Stimulated activated CD4-positive, alpha-beta T cell treated with anti-CD3 and anti-CD28 coated beads, Interleukin-1b, Interleukin-23, amount 100 ng/mL, for 4 hours (primary cell): Measurements from ENCODE around the gene MEN1.
"Not testable (repeated sequence)": the region's sequence is repeated elsewhere in the genome, so short reads cannot be mapped to it uniquely, and the experiment has no call there.

Source experiments
- DNase-seq, 2 donors: peaks; one replicate each; pipeline ENCODE4 v3.0.0-alpha.2; 2020; ENCODE audit warnings: low read depth in 2 of 2

MEN1 gene

DNA sequence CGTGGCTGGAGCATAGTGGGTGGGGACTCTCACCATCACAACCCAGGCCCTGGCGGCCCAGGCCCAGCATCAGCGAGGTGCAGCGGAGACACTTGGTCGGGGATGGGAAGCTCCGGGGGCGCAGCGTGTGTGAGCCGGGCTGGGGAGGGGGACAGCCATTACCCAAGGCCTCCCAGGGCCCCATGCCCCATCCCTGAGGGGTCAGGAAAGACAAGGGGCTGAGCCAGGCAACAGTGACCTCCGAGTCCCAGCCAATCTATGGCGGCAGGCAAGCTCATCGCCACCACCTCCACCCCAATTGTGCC lies 22.8 kb upstream of the MEN1 start:
- no peak for DNase-seq

DNA sequence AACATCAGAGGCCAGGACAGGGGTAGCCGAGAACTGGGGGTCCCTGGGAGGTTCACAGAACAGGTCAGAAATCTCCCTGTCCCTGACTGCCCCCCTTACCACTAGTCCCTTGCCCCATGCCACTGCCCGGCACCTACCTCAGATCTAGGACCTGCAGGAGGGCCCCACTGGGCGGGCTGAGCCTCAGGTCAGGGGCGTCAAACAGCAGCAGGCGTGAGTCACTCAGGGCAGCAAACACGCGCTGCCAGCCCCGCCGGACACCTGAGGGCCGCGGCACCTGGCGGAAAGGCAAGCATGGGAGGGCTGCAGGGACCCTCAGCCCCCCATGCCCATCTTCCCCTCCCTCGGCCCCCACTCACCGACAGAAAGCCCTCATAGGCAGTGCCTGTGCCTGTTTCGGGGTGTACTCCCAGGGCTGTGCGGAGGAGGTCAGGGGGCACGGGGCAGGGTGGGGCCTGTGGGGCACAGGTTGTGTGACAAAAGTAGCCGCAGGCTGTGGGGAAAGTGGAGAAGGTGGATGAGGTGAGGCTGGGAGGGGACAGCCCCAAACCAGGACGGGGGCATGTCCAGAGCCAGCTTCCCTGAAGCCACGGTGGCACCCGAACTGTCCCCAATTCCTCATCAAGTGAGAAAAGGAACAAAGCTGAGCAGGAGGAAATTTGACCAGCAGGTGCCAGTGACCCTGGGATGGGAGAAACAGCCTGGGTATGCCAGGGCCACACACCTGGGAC lies 22.3 kb upstream of the MEN1 start:
- DNase-seq: no peak

DNA sequence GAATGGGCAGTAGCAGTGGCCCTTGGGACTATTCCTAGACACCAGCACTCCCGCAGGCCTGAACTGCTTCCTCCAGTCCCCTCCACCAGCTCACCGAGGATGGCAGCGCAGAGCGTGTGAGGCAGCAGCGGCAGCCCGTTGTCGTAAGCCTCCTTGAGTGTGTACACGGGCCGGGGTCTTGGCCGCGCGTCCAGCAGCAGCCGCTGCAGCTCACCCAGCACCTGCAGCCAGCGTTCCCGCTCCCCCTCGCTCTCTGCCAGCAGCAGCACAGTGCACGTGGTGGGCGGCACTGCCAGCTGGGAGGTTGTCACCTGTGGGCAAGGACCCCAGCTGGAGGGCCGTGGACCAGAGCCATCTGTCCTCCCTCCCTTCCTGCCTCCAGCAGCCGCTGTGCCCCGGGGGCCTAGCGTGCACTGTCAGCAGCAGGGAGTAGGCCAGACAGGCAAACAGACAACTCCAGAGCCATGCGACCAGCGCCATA lies 21.1 kb upstream of the MEN1 start:
- no peak for DNase-seq

DNA sequence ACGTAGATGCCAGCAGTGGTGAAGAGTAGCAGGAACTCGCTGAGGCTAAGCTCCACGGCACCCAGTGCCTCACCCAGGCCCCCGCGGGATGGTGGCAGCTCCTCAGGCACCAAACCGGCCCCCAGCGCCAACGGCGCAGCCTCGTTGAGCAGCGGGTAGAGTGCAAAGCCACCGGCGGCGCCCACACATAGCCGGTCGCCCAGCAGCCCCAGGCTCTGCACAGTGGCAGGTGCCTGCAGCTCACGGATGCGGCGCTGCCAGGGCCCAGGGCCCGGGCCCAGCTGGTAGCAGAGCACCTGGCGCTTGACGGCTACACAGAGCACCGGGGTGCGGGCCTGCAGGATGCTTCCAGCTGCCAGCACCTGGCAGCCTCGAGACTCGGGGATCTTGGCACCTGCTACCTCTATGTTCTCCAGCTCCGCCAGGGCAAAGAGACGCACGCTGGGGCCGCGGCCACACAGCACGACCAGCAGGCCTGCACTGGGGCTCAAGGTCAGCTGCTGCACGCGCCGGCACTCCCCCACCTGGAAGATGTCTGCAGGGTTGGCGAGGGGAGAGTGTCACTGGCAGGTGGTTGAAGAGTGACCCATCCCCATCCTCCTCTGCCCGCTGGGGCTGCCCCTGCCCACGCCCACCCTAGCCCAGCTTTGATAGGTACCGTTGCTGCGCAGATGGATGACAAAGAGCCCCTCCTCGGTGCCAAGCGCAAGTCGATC lies 19.3 kb upstream of the MEN1 start:
- no peak for DNase-seq

DNA sequence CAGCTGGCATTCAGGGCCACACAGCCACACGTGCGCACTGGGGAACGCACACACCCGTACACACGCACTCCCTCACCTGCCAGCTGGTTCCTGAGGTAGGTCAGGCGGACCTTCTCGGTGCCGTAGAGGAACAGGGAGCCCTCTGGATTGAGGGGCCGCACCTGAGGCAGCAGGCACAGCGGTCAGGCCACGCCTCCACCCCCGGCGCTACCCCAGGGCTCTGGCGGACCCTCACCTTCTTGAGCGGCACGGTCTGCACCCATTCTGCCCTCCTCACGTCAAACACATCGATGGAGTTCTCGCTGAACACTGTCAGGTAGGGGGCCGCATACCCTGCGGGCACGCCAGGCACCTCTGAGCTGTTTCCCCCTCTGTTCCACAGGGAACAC lies 17.1 kb upstream of the MEN1 start:
- DNase-seq: no peak

DNA sequence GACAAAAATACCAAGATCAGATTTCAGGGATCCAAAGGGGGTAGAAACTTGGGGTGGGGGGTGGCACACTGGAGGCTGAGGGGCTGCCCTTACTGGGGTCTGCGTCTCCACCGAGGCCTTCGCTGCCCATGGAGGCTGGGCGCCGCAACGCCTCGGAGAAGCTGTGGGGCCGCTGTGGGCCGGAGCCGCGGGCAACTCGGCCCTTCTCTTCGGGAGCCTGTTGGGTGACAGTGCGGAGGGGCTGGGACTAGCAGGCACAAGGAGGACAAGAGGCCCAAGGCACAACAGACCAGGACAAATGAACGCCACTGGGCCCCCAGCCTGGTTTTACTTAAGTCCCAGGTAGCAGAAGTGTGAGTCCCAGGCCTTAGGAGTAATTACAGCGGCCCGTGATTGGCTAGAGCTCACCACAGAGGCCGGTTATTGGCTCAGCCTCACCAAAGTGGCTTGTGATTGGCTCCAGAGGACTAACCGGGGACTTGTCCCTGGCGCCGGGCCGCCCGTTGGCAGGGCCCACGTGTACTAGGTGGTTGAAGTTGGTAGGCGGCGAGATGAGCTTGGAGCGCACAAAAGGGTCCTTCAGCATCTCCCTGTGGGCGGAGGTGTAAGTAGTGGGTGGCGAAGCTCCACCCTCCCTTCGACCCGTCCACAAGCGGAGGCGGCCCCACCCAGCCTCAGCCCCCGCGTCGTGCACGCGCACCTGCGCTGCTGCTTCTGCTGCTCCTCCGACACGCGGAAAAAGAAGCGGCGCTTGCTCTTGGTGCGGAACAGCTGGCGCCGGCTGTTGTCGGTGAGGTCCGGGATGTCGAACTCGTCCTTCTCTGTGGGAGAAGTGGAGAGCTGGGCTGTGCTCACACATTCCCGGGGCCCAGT lies 16.5 kb upstream of the MEN1 start:
- no peak for DNase-seq

DNA sequence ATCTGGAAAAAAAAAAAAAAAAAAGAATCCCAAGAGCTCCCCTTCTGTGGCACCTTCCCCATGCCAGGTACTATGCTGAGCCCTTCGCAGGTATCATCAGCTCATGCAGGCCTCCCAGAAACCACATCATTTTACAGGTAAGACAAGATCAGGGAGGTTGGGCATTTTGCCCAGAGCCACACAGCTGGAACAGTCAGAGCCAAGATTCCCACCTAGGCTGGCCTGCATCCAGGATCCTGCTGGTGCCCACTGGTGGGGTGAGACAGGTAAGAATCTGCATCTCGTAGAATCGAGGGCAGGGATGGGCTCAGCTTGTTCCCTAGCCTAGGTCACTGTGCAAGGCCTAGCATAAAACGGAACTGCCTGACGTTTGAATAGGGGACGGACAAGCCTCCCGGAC lies 15.7 kb upstream of the MEN1 start:
- DNase-seq: no peak

DNA sequence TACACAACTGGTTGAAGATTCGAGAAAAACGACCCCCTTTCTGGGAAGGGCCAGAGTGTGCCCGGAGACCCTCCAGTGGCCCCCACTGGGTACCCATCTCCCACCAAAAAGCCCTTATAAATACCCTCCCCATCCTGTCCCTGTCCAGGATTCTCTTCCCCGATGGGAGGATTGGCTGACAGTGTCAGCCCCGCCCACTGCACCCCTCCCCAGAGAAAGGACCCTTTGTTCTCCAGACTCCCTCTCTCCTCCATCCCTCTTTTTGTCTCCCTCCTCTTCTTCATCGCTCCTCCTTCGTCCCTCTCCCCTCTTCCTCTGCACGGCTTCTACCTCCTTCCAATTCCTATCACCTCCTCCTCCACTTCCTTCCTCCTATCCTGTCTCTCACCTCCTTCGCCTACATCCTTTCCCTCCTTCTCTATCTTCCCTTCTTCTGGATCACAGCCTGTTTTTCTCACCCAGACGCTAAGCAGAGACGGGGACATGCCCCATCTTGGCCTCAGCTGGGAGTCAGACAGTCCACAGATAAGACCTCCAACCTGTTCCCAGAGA lies 13.3 kb upstream of the MEN1 start:
- no peak for DNase-seq

DNA sequence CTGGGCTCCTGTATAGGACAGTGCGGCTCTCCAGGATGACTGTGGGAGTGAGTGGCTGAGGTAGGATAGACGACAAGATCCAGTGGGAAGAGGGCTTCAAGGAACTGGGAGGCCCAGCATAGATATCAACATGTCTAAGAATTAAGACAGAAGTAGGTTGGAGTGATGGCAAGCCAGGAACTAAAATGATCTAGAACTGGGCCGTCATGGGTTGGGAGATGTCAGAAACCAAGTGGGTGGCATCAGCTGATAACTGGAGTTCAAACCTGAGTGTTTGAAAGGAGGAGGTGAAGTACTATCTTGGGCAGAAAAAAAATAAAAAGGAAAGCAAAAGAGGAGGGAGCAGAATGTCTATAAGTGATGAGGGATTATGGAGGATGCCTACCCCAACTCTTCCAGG lies 7.1 kb upstream of the MEN1 start:
- DNase-seq: no peak

DNA sequence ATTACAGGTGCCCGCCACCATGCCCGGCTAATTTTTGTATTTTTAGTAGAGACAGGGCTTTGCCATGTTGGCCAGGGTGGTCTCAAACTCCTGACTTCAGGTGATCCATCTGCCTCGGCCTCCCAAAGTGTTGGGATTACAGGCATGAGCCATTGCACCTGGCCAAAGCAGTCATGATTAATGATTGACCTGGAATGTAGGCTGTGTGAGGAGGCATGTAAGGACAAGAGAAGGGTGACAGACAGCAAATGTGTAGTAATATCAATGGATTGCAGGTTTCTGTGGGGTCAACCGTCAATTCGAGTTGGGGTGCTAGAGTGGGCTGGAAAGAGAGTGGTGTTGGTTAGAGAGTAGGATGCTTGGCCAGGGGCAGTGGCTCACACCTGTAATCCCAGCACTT lies 5.1 kb upstream of the MEN1 start:
- DNase-seq: not testable (repeated sequence)

DNA sequence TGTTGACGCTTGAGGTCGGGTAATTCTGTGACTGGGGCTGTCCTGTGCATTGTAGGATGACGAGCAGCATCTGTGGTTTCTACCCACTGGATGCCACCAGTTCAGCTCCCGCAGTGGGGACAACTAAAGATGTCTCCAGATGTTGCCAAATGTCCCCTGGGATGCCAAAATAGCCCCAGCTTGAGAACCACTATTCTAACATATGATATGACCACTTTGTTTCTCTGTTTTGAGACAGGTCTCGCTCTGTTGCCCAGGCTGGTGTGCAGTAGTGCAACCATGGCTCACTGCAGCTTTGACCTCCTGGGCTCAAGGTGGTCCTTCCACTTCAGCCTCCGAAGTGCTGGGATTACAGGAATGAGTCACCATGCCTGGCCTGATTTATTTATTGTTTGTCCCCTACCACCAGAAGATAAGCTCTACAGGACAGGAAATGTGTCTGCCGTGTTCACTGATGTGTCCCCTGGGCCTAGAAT lies 4.4 kb upstream of the MEN1 start:
- no peak for DNase-seq

DNA sequence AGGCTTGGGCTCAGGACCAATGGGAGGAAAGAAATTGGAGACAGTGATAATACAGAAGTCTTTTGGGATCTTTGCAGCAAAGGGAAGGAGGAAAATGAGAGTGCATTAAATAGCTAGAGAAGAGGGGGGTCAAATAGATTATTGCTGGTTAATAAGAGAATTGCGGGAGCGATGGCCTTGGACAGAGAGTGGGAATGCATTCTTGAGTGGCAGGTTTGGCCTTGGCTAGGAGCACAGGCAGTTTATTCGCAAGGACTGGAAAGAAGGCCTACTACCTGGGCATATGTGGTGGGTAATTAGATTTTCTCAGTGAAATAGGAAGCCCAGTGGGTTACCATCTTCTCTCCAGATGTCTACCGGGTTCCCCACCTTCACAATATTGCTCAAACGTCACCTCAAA lies 3.5 kb upstream of the MEN1 start:
- no peak for DNase-seq

DNA sequence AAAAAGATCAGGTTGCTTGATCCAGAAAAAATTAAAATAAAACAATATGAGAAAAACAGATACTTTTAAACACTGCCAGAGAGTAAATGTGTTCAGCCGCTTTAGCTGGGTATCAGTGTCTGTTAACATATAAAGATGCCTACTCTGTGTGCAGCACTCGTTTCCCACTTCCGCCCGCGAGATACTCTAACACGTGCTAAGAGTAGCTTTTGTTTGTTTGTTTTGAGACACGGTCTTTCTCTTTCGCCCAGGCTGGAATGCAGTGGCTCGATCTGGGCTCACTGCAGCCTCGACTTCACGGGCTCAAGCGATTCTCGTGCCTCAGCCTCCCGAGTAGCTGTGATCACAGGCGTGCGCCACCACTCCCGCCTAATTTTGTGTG lies 531 bp upstream of the MEN1 start:
- DNase-seq: no peak

DNA sequence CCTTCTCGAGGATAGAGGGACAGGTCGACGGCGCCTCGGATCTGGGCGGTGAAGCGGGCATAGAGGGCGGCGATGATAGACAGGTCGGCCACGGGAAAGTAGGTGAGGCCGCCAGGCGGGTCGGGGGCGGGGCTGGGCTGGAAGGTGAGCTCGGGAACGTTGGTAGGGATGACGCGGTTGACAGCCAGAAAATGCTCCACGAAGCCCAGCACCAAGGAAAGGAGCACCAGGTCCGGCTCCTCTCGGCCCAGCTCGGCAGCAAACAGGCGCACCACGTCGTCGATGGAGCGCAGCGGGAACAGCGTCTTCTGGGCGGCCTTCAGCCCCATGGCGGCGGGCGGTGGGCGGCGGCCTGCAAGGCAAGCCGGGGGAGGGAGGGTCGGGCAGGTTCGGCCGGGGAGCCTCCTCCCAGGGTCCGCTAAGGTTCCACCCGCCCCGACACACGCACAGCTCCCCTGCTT lies 540 bp downstream of the MEN1 start:
- peak in 1 of 2 donors; percentile 21 for DNase-seq

DNA sequence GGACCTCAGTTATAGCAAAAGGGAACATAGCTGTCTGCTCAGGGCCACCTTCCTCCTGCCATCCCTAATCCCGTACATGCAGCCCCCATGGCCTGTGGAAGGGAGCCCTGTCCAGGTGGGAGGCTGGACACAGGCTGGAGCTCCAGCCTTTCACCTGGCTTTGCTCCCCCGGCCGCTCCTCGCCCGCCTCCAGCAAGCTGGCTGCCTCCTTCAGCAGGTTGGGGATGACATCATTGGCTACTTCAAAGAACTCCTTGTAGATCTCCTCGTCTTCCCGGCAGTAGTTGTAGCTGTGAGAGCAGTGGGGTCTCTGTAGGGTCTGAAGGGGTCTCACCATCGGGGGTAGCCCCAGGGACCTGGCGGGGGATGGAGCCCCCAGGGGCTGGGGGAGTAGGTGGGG lies 4.9 kb downstream of the MEN1 start:
- no peak for DNase-seq

DNA sequence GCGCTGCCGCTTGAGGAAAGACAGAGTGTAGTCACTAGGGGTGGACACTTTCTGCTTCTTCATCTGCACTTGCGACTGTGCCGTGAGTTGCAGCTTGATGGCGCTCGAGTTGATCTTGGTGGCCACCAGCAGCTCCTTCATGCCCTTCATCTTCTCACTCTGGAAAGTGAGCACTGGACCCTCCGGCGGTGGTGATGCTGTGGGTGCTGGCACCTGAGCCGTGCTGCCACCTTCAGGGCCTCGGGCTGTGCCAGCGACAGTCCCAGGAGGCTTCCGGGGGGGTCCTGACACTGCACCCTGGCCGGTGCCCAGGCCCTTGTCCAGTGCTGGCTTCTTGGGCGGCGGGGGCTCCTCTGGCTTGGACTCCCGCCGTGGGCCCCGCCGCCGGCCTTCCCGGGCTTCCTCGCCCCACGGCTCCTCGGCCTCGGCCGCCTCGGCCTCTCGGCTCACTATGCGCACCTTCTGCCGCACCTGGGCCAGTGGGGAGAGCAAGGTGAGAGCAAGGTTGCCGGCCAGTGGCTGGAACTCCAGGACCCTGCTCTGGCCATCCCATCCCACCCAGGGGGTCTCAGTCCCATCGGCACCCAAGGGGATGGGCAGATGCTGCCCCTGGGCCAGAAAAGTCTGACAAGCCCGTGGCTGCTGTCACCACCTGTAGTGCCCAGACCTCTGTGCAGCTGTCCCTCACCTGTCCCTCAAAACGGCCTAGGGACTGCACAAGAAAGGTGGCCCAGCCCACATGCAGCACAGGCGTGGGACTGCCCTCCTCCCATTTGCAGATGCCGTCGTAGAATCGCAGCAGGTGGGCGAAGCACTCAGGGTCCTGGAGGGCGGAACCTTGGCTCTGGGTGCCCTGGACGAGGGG lies 5.8 kb downstream of the MEN1 start:
- DNase-seq: no peak

DNA sequence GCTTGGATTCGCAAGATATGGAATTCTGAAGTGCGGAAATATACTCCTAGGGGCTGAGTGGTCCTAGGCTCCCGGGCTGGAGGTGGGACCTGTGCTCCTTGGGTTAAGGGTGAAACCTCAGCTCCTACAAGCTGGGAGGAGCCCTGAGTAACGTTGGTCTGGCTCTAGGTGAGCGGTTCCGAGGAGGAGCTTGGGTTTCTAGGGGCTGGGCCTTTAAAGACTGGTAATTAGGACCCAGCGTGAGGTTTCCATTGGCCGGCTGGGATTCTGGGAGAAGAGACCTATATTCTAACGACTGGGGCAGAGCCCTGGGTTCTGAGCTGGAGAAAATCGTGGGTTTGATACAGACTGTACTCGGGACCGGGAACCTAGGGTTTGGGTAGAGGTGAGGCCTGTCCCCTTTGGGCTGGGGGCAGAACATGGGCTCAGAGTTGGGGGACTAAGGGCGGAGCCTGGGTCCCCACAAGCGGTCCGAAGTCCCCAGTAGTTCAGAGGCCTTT lies 6.5 kb downstream of the MEN1 start:
- DNase-seq: no peak

DNA sequence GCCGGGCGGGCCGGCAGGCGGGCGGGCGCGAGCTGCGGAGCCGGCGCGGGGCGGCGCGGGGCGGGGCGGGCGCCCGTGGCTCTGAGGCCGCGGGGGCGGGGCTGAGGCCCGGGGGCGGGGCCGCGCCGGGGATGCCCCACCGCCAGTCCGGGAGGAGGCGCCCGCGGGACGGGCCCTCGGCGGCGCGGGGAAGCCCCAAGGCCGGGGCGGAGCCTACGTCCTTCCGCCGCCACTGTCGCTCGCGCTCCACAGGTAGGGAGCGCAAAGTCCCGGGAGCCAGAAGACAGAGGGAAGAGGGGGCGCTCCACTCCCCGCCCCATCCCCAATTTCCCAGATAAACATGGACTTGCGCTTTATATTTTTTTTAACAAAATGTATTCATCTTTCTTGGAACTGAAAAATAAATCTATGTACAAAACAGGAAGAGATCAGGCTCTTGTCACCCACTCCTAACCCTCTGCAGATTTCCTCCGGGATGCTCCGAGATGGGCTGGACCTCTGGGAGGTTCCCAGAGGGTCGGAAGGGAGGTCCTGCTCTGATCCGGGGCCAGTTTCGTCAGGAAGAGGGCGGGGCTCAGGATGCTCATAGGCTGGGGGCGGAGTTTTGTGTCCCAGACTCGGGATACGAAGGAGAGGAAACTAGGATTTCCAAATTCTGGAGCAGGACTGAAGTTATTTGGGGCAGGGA lies 7.0 kb downstream of the MEN1 start, which contains the start of gene MAP4K2:
TSS of gene MAP4K2 (minus strand) at position 57 of the 688 bp plus-strand sequence. CDS start 65 bp downstream, outside the sequence.
- peak; percentile 79 to 91 for DNase-seq

DNA sequence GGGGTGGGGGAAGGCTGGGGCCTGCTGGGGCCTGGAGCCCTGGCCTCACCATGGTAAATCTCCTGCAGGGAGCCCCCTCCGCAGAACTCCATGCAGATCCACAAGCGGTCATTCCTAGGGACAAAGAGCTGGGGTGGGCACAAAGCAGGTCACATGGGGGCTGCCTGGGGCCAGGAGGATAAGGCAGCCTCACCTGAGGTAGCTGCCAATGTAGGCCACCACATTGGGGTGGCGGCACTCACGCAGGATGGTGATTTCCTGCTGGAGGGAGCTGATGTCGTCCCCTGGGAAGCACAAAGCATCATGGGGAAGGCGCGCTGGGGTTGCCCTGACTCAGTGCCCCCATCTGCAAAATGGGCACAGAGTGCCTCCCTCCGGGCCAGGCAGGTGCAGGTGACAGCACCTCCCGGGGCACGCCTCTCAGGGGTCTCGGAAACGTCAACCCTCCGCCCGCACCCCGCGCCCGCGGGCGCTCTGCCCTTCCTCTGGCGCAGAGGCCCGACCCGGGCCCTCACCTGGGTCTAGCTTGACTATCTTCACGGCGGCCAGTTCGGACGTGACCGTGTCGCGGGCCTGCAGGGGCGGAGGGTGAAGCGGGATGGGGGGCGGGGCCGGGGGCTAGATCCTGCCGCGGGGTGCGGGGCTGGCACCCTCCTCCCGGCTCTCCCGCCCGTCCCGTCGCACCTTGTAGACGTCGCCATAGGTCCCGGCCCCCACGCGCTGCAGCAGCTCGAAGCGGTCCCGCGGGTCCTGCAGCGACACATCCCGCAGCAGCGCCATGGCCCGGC lies 7.8 kb downstream of the MEN1 start:
- DNase-seq: peak in 1 of 2 donors; percentile 23
